Activated CD4-positive, alpha-beta T cell treated with anti-CD3 and anti-CD28 coated beads for 48 hours (primary cell): ENCODE results near the gene GPAM.
"Not testable (repeated sequence)": the region's sequence is repeated elsewhere in the genome, so short reads cannot be mapped to it uniquely, and the experiment has no call there.

ENCODE experiments used
- DNase-seq: peaks from one replicate; pipeline ENCODE4 v3.0.0-alpha.2; 2020

GPAM gene

GRCh38 chr10:112215342-112215774 is 31.8 kb upstream of the GPAM start:
- DNase-seq: no peak

- DNase-seq: no peak
These were observed 30.8 kb upstream of the GPAM start for GRCh38 chr10:112214298-112214926.

- DNase-seq: no peak
These were observed 30.3 kb upstream of the GPAM start for GRCh38 chr10:112213836-112214235.

- no peak for DNase-seq
These were observed 29.7 kb upstream of the GPAM start for GRCh38 chr10:112213098-112213823.

- no peak for DNase-seq
These were observed 27.1 kb upstream of the GPAM start for GRCh38 chr10:112210666-112211065.

GRCh38 chr10:112209684-112210131 is 26.1 kb upstream of the GPAM start:
- no peak for DNase-seq

- no peak for DNase-seq
These were observed 25.4 kb upstream of the GPAM start for GRCh38 chr10:112208997-112209396.

- no peak for DNase-seq
These were observed 24.7 kb upstream of the GPAM start for GRCh38 chr10:112208292-112208691.

GRCh38 chr10:112203328-112204076 is 19.9 kb upstream of the GPAM start:
- DNase-seq: no peak

- peak; percentile 7 for DNase-seq
These were observed 19.1 kb upstream of the GPAM start for GRCh38 chr10:112202561-112203241.

- DNase-seq: no peak
These were observed 18.5 kb upstream of the GPAM start for GRCh38 chr10:112202076-112202475.

GRCh38 chr10:112201334-112201733 is 17.8 kb upstream of the GPAM start:
- no peak for DNase-seq

GRCh38 chr10:112200259-112200658 is 16.7 kb upstream of the GPAM start:
- not testable (repeated sequence) for DNase-seq

- DNase-seq: not testable (repeated sequence)
These were observed 14.1 kb upstream of the GPAM start for GRCh38 chr10:112197662-112198061.

GRCh38 chr10:112195224-112195623 is 11.7 kb upstream of the GPAM start:
- no peak for DNase-seq

GRCh38 chr10:112191791-112192190 is 8.2 kb upstream of the GPAM start:
- DNase-seq: no peak

GRCh38 chr10:112191041-112191590 is 7.6 kb upstream of the GPAM start:
- DNase-seq: no peak

GRCh38 chr10:112189465-112189864 is 5.9 kb upstream of the GPAM start:
- no peak for DNase-seq

GRCh38 chr10:112187527-112187926 is 4.0 kb upstream of the GPAM start:
- DNase-seq: no peak

- DNase-seq: no peak
These were observed 2.4 kb upstream of the GPAM start for GRCh38 chr10:112185959-112186358.

- no peak for DNase-seq
These were observed 814 bp upstream of the GPAM start for GRCh38 chr10:112184379-112184778.

GRCh38 chr10:112184052-112184371 is 447 bp upstream of the GPAM start:
- DNase-seq: no peak

- DNase-seq: no peak
These were observed 709 bp downstream of the GPAM start for GRCh38 chr10:112182784-112183328.
